Prostate gland (tissue), 2 donors: ENCODE data around the gene RPS8.

Source experiments
- POLR2A ChIP-seq: fragments of 450-650 bp; IDR thresholded peaks from one replicate; pipeline ENCODE4 v1.6.1; 2016; ENCODE audit warnings: antibody characterized with exemption, mild to moderate bottlenecking
- POLR2AphosphoS5 ChIP-seq: sonication (generic); formaldehyde crosslinking; IDR thresholded peaks from one replicate; pipeline ENCODE4 v1.6.1; 2017; ENCODE audit warnings: antibody characterized with exemption
- TF ChIP-seq, protein P1 (sequence below), 4 experiments: fragments of 200-600 bp in 2 of 4; fragments of 450-650 bp in 2 of 4; sonication (generic) in 2 of 4; IDR thresholded peaks; 1 replicate in 3 of 4; 2 replicates in 1 of 4; pipeline ENCODE4 v1.5.1; 2016 to 2019; ENCODE audit warnings: antibody characterized with exemption in 4 of 4, mild to moderate bottlenecking in 2 of 4, moderate library complexity in 2 of 4

DNA sequence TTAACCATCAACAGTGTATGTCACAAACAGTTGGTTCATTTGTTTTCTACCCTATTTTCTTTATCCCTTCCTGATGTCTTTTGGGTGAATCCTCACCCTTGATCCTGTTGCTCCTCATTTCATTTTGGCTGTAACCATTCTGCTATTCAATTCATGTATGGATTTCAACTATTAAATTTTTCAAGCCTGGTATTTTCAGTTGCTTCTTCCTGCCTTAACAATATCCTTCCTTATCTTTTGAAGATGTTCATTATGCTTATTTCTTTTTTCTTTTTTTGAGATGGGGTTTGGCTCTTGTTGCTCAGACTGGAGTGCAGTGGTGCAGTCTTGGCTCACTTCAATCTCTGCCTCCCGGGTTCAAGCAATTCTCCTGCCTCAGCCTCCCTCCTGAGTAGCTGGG lies 41.6 kb upstream of the RPS8 start:
- TF ChIP-seq, protein P1, sequence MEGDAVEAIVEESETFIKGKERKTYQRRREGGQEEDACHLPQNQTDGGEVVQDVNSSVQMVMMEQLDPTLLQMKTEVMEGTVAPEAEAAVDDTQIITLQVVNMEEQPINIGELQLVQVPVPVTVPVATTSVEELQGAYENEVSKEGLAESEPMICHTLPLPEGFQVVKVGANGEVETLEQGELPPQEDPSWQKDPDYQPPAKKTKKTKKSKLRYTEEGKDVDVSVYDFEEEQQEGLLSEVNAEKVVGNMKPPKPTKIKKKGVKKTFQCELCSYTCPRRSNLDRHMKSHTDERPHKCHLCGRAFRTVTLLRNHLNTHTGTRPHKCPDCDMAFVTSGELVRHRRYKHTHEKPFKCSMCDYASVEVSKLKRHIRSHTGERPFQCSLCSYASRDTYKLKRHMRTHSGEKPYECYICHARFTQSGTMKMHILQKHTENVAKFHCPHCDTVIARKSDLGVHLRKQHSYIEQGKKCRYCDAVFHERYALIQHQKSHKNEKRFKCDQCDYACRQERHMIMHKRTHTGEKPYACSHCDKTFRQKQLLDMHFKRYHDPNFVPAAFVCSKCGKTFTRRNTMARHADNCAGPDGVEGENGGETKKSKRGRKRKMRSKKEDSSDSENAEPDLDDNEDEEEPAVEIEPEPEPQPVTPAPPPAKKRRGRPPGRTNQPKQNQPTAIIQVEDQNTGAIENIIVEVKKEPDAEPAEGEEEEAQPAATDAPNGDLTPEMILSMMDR (IDR thresholded peaks at IDR 0.05): no peak
- no peak for TF ChIP-seq POLR2AphosphoS5
- no peak for TF ChIP-seq POLR2A
